ENCODE data around the gene FAM216B. TPM values are rescaled to one million over a fixed set of nuclear protein-coding genes. Genes with fewer than 3 reads are reported as not detected.

FAM216B gene
- total and polyA plus RNA-seq, 10 of the 15 experiments (the other 5 are each of a cell fraction or from before 2014, with no cell fraction given), result not detected

GRCh38 chr13:42804244-42804874, 23.0 kb downstream of the FAM216B start (continued):
- TF ChIP-seq REST (IDR thresholded peaks at IDR 0.05; ENCODE audit: low read depth, low read length) (no peak), ZBTB40 (IDR thresholded peaks at IDR 0.05; ENCODE audit: borderline replicate concordance) (no peak), ZNF24 (IDR thresholded peaks at IDR 0.05) (no peak), SIN3A (IDR thresholded peaks at IDR 0.05; ENCODE audit: low read depth, low read length) (no peak), SPI1 (IDR thresholded peaks at IDR 0.05; ENCODE audit: borderline replicate concordance, insufficient read depth, low read depth, low read length) (peak; percentile 32; the same call in 1 of the 2 replicates), ZNF207 (IDR thresholded peaks at IDR 0.05; ENCODE audit: borderline replicate concordance) (no peak), PRDM15 (CRISPR knock-in tag; IDR thresholded peaks at IDR 0.05) (no peak), ATF2 (IDR thresholded peaks at IDR 0.05; ENCODE audit: low read length) (peak; percentile 40; the same call in 1 of the 2 replicates), RELB (IDR thresholded peaks at IDR 0.05; ENCODE audit: low read depth) (no peak), CBX5 (IDR thresholded peaks at IDR 0.05; ENCODE audit: low read depth) (no peak)

Measured in GM12878 (cell line).